ENCODE data around the gene ZNF763.
"Not testable (repeated sequence)": the region's sequence is repeated elsewhere in the genome, so short reads cannot be mapped to it uniquely, and the experiment has no call there.

The ZNF763 gene

DNA sequence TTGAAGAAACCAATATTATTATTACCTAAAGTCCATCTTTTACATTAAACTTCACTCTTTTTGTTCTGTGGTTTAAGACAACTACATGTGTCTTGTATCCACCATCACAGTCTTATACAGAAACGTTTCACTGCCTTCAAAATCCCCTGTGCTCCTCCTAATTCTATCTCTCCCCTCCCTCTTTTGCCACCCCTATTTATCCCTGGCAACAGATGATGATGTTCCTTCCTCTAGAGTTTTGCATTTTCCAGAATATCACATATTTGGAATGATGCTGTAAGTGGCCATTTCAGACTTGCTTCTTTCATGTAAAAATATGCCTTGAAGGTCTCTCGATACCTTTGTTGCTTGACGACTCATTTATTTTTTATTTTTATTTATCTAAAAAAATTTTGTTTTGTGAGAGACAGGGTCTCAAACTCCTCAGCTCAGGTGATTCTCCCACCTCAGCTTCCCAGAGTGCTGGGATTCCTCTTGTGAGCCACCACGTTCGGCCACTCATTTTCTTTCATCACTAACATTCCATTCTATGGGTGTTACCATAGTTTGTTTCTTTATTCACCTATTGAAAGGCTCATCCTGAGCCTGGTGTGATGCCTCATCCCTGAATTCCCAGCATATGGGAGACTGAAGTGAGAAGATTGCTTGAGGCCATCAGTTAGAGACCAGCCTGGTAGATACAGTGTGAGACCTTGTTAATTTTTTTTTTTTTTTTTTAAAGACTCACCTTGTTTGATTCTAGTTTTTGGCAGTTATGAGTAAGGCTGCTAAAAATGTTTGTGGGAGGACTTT lies 8.4 kb downstream of the ZNF763 start:
- 57 to 80% methylated on average over 1 to 2 of the region's 5 CpGs for WGBS, 2 experiments (ENCODE audit: insufficient coverage in 2 of 2)
- H3K27ac ChIP-seq (ENCODE audit: low read depth, low read length, severe bottlenecking), result no peak overlapping the region
- no peaks in the 10 kb centered on the region for H3K4me1 ChIP-seq (ENCODE audit: control insufficient read depth, insufficient read depth, low read length, poor library complexity, severe bottlenecking)
- peaks cover 7% of the 10 kb centered on the region for H3K36me3 ChIP-seq (ENCODE audit: control insufficient read depth, insufficient read depth, low read length)
- no peak overlapping the region for H3K4me3 ChIP-seq (ENCODE audit: extremely low read depth, insufficient read depth, low read length, poor library complexity, severe bottlenecking)
- peaks cover 26% of the 10 kb centered on the region for H3K9me3 ChIP-seq (ENCODE audit: control insufficient read depth, low read length)

- peaks cover 7% of the 10 kb centered on the region for H3K36me3 ChIP-seq (ENCODE audit: control insufficient read depth, insufficient read depth, low read length)
- H3K4me1 ChIP-seq (ENCODE audit: control insufficient read depth, insufficient read depth, low read length, poor library complexity, severe bottlenecking), result no peaks in the 10 kb centered on the region
- peaks cover 70% of the 10 kb centered on the region for H3K9me3 ChIP-seq (ENCODE audit: control insufficient read depth, low read length)
- H3K27ac ChIP-seq (ENCODE audit: low read depth, low read length, severe bottlenecking), result no peak overlapping the region
- no peak overlapping the region for H3K4me3 ChIP-seq (ENCODE audit: extremely low read depth, insufficient read depth, low read length, poor library complexity, severe bottlenecking)
- WGBS, 2 experiments (ENCODE audit: insufficient coverage in 2 of 2), result 90% methylated on average over 5 of the region's 9 CpGs; no CpG with 5 or more reads in 1 of the 2 experiments
Observed at GRCh38 chr19:11978492-11979100, 13.8 kb downstream of the ZNF763 start.

GRCh38 chr19:11979527-11979926 lies 14.7 kb downstream of the ZNF763 start:
- Histone ChIP-seq H3K4me3 (ENCODE audit: extremely low read depth, insufficient read depth, low read length, poor library complexity, severe bottlenecking) (no peak overlapping the region), H3K4me1 (ENCODE audit: control insufficient read depth, insufficient read depth, low read length, poor library complexity, severe bottlenecking) (no peaks in the 10 kb centered on the region), H3K27ac (ENCODE audit: low read depth, low read length, severe bottlenecking) (no peak overlapping the region), H3K36me3 (ENCODE audit: control insufficient read depth, insufficient read depth, low read length) (peaks cover 7% of the 10 kb centered on the region), H3K9me3 (ENCODE audit: control insufficient read depth, low read length) (peaks cover 71% of the 10 kb centered on the region)
- WGBS, 2 experiments (ENCODE audit: insufficient coverage in 2 of 2), result 80 to 95% methylated on average over 2 to 3 of the region's 4 CpGs

DNA sequence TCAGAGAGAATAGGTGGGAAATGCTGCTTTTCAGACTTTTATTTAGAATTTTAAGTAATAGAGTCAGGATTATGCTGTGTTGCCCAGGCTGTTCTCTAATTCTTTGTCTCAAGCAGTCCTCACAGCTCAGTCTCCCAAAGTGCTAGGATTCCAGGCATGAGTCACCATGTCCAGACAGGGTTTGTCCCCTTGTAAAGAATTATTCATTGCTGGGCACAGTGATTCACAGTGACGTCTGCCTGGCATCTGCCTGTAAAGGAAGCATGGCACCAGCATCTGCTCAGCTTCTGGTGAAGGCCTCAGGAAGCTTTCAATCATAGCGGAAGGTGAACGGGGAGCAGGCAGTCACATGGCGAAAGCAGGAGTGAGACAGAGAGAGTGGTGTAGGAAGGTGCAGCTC lies 17.7 kb downstream of the ZNF763 start:
- H3K36me3 ChIP-seq (ENCODE audit: control insufficient read depth, insufficient read depth, low read length), result peaks cover 6% of the 10 kb centered on the region
- H3K9me3 ChIP-seq (ENCODE audit: control insufficient read depth, low read length), result peaks cover 66% of the 10 kb centered on the region
- H3K27ac ChIP-seq (ENCODE audit: low read depth, low read length, severe bottlenecking), result no peak overlapping the region
- no peak overlapping the region for H3K4me3 ChIP-seq (ENCODE audit: extremely low read depth, insufficient read depth, low read length, poor library complexity, severe bottlenecking)
- no peaks in the 10 kb centered on the region for H3K4me1 ChIP-seq (ENCODE audit: control insufficient read depth, insufficient read depth, low read length, poor library complexity, severe bottlenecking)
- 60 to 88% methylated on average over 1 to 3 of the region's 4 CpGs for WGBS, 2 experiments (ENCODE audit: insufficient coverage in 2 of 2)

GRCh38 chr19:11984986-11985385 lies 20.1 kb downstream of the ZNF763 start:
- Histone ChIP-seq H3K4me3 (ENCODE audit: extremely low read depth, insufficient read depth, low read length, poor library complexity, severe bottlenecking) (no peak overlapping the region), H3K4me1 (ENCODE audit: control insufficient read depth, insufficient read depth, low read length, poor library complexity, severe bottlenecking) (no peaks in the 10 kb centered on the region), H3K27ac (ENCODE audit: low read depth, low read length, severe bottlenecking) (no peak overlapping the region), H3K36me3 (ENCODE audit: control insufficient read depth, insufficient read depth, low read length) (peaks cover 5% of the 10 kb centered on the region), H3K9me3 (ENCODE audit: control insufficient read depth, low read length) (peaks cover 41% of the 10 kb centered on the region)
- 49 to 74% methylated on average over 5 of the region's 5 CpGs for WGBS, 2 experiments (ENCODE audit: insufficient coverage in 2 of 2)

DNA sequence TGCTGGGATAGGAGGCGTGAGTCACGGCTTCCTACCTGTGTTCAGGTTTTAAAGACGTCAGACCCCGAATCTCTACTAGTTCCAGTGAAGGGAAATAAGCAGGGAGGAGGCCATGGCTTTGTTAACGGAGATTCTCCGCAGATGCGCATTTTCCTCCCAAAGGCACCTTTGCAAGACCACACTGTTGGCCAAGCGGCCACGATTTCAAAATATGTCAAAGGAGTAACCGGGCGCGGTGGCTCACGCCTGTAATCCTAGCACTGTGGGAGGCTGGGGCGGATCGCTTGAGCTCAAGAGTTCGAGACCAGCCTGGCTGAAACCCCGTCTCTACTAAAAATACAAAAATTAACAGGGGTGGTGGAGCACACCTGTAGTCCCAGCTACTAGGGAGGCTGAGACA lies 21.9 kb downstream of the ZNF763 start:
- H3K36me3 ChIP-seq (ENCODE audit: control insufficient read depth, insufficient read depth, low read length), result peaks cover 16% of the 10 kb centered on the region
- WGBS, 2 experiments (ENCODE audit: insufficient coverage in 2 of 2), result 92 to 93% methylated on average over 16 to 17 of the region's 17 CpGs
- H3K27ac ChIP-seq (ENCODE audit: low read depth, low read length, severe bottlenecking), result no peak overlapping the region
- H3K4me3 ChIP-seq (ENCODE audit: extremely low read depth, insufficient read depth, low read length, poor library complexity, severe bottlenecking), result no peak overlapping the region
- H3K4me1 ChIP-seq (ENCODE audit: control insufficient read depth, insufficient read depth, low read length, poor library complexity, severe bottlenecking), result no peaks in the 10 kb centered on the region
- H3K9me3 ChIP-seq (ENCODE audit: control insufficient read depth, low read length), result peaks cover 23% of the 10 kb centered on the region

DNA sequence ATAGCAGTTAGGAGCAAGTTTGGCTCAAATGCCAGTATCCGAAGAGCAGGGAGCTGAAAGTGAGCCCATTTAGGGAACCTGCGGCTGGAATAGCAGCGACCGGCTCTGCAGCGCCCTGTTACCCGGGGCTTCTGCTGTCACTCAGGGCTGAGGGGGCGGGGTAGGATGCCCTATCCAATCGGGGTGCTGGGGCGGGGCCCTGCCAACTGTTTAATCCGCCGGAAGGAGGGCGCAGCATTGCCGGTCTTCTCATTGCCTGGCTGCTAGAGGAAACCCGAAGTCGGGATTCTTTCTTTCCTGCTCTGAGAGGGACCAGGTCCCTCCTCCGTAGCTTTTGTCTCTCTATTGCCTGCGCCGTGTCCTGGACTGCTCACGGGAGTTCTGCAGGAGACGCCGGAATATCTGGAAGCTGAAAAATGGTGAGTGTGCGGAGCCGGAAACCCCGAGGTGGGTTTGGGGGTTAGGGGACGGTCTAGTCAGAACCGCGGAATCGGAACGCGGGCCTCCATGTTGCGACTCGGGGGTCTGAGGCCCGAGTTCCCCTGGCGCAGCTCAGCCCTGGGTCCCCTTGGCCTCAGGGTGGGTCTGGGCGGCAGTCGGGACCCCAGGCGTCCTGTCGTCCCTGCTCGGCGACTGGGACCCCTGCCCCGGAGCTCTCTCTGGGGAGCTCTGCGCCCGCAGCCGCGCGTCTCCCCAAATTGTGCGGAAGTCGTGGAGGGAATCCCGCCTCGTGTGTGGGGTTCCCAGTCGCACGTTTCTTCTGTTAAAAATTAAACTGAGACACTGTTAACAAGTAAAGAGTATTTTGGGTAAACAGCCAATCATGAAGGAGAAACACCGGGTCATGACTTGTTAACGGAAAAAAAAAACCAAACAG lies 22.8 kb downstream of the ZNF763 start:
- 1% methylated on average over 39 to 52 of the region's 54 CpGs for WGBS, 2 experiments (ENCODE audit: insufficient coverage in 2 of 2)
- H3K27ac ChIP-seq (ENCODE audit: low read depth, low read length, severe bottlenecking), result peak overlapping the region; percentile 75
- peaks cover 16% of the 10 kb centered on the region for H3K36me3 ChIP-seq (ENCODE audit: control insufficient read depth, insufficient read depth, low read length)
- H3K4me1 ChIP-seq (ENCODE audit: control insufficient read depth, insufficient read depth, low read length, poor library complexity, severe bottlenecking), result no peaks in the 10 kb centered on the region
- peak overlapping the region; percentile 84 for H3K4me3 ChIP-seq (ENCODE audit: extremely low read depth, insufficient read depth, low read length, poor library complexity, severe bottlenecking)
- H3K9me3 ChIP-seq (ENCODE audit: control insufficient read depth, low read length), result peaks cover 17% of the 10 kb centered on the region

- peaks cover 8% of the 10 kb centered on the region for H3K9me3 ChIP-seq (ENCODE audit: control insufficient read depth, low read length)
- H3K4me1 ChIP-seq (ENCODE audit: control insufficient read depth, insufficient read depth, low read length, poor library complexity, severe bottlenecking), result no peaks in the 10 kb centered on the region
- WGBS, 2 experiments (ENCODE audit: insufficient coverage in 2 of 2), result 83 to 84% methylated on average over 8 to 9 of the region's 9 CpGs
- H3K4me3 ChIP-seq (ENCODE audit: extremely low read depth, insufficient read depth, low read length, poor library complexity, severe bottlenecking), result peak overlapping the region; percentile 84
- peaks cover 26% of the 10 kb centered on the region for H3K36me3 ChIP-seq (ENCODE audit: control insufficient read depth, insufficient read depth, low read length)
- H3K27ac ChIP-seq (ENCODE audit: low read depth, low read length, severe bottlenecking), result no peak overlapping the region
Observed at GRCh38 chr19:11989112-11989456, 24.2 kb downstream of the ZNF763 start.

- peaks cover 33% of the 10 kb centered on the region for H3K36me3 ChIP-seq (ENCODE audit: control insufficient read depth, insufficient read depth, low read length)
- H3K4me1 ChIP-seq (ENCODE audit: control insufficient read depth, insufficient read depth, low read length, poor library complexity, severe bottlenecking); H3K9me3 ChIP-seq (ENCODE audit: control insufficient read depth, low read length); H3K27ac ChIP-seq (ENCODE audit: low read depth, low read length, severe bottlenecking); H3K4me3 ChIP-seq (ENCODE audit: extremely low read depth, insufficient read depth, low read length, poor library complexity, severe bottlenecking): not testable (repeated sequence)
- WGBS, 2 experiments (ENCODE audit: insufficient coverage in 2 of 2), result 83% methylated on average over 1 of the region's 4 CpGs; no CpG with 5 or more reads in 1 of the 2 experiments
Observed at GRCh38 chr19:11991921-11992320, 27.1 kb downstream of the ZNF763 start.

- Histone ChIP-seq H3K9me3 (ENCODE audit: control insufficient read depth, low read length) (peaks cover 4% of the 10 kb centered on the region), H3K4me3 (ENCODE audit: extremely low read depth, insufficient read depth, low read length, poor library complexity, severe bottlenecking) (no peak overlapping the region), H3K27ac (ENCODE audit: low read depth, low read length, severe bottlenecking) (no peak overlapping the region), H3K4me1 (ENCODE audit: control insufficient read depth, insufficient read depth, low read length, poor library complexity, severe bottlenecking) (no peaks in the 10 kb centered on the region), H3K36me3 (ENCODE audit: control insufficient read depth, insufficient read depth, low read length) (peaks cover 35% of the 10 kb centered on the region)
- WGBS, 2 experiments (ENCODE audit: insufficient coverage in 2 of 2), result no CpG with 5 or more reads among the region's 1 CpG
Observed at GRCh38 chr19:11995174-11995573, 30.3 kb downstream of the ZNF763 start.
